D721Med (cell line): Measurements from ENCODE around the gene SERHL2.

Experiments
- DNase-seq: peaks from one replicate; pipeline ENCODE4 v3.0.0; 2011; ENCODE audit warnings: low spot score; ENCODE audit not compliant: insufficient read length
- FAIRE-seq: peaks from 2 replicates; lab custom pipeline; 2011; peaks lifted over from hg19 to GRCh38; lab: Jason Lieb, UNC
- TF ChIP-seq, protein P1 (sequence below): IDR thresholded peaks from 2 replicates; pipeline ENCODE4 v1.5.1; 2012; ENCODE audit warnings: mild to moderate bottlenecking, control low read depth; ENCODE audit not compliant: insufficient read depth; ENCODE audit errors: missing control alignments

The SERHL2 gene

DNA sequence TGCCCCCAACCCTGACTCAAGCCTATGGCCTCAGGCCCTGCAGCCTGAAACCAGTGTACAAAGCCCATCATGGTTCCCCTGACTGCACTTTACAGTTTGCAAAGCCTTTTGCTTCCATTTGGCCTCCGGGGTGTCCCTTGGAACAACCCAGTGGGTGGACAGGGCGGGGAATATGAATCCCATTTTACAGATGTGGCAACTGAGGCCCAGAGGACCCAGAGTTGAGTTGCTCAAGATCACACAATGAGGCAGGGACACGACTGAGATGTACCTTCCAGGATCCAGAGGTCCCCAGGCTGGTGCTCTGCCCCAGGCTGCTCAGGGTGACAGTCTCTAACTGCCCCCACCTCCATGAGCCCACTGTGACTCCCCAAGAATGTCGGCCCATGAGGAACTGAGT is 66.3 kb downstream of the SERHL2 start:
- FAIRE-seq: no peak
- TF ChIP-seq, protein P1, sequence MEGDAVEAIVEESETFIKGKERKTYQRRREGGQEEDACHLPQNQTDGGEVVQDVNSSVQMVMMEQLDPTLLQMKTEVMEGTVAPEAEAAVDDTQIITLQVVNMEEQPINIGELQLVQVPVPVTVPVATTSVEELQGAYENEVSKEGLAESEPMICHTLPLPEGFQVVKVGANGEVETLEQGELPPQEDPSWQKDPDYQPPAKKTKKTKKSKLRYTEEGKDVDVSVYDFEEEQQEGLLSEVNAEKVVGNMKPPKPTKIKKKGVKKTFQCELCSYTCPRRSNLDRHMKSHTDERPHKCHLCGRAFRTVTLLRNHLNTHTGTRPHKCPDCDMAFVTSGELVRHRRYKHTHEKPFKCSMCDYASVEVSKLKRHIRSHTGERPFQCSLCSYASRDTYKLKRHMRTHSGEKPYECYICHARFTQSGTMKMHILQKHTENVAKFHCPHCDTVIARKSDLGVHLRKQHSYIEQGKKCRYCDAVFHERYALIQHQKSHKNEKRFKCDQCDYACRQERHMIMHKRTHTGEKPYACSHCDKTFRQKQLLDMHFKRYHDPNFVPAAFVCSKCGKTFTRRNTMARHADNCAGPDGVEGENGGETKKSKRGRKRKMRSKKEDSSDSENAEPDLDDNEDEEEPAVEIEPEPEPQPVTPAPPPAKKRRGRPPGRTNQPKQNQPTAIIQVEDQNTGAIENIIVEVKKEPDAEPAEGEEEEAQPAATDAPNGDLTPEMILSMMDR: no peak
- no peak for DNase-seq

DNA sequence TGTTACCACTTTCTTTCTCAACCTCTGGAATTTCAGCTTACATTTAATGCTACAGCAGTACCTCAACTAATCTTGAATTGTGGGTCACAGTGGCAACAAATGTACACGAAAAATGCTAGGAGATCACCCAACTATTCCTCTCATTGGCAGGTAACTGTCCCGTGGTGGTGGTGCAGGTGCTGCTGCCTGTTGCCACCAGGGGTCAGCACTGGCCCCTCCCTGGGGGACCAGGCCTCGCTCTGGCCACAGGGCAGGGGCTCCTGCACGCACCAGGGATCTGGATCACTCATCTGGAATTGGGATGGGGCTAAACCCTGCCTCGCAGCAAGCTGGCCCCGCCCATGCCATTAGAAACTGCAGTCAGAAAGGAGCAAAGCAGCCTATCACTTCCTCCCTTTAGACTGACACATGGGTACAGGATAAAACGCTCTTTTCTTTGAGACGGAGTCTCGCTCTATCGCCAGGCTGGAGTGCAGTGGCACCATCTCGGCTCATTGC is 67.8 kb downstream of the SERHL2 start:
- TF ChIP-seq, protein P1: peak; percentile 64
- peak; percentile 58 for DNase-seq
- no peak for FAIRE-seq

DNA sequence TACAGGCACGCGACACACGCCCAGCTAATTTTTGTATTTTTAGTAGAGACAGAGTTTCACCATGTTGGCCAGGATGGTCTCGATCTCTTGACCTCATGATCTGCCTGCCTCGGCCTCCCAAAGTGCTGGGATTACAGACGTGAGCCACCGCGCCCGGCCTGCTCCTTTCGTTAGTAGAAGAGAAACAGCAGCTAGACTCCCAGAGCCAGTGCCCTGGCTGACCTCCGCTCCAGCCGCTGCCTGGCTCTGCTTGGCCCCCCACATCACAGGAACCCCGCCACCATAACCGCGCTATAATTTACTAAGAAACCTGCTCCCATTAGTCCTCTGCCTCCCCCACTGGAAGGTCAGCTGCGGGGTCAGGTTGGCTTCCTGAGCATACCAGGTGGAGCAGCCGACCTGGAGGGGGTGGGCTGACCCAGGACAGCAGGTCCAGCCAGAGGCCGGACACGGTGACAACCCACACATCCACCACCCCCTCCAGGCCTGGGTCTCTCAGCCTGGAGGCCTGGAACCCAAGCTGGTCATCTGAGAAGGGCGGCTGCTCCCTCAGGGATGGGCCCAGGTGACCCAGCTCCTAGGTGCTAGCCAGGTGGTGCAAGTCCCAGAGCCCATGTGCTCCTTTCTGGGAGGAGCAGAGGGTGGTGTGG is 68.4 kb downstream of the SERHL2 start:
- no peak for FAIRE-seq
- TF ChIP-seq, protein P1: no peak
- DNase-seq: no peak

DNA sequence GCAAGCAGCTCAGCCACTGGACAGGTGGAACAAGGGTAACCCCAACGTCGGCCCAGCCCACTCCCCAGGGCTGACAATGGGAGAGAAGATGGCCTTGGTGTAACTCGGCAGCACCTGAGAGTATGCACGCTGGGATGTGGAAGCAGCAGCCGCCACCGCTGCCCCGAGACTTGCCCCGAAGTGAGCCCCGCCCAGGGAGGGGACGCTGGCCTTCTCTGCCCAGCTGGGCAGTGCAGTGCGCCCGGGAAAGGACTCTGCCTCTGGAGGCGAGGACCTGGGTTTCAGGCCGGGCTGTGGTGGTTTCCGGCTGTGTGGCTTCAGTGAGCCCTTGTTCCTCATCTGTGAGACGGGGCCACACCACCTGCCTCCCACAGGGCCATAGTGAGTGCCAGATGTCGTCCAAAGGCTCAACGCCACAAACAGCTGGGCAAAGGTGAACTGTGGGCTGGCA is 69.6 kb downstream of the SERHL2 start:
- FAIRE-seq (no peak), DNase-seq (no peak)
- TF ChIP-seq, protein P1: no peak
